Peyer's patch (tissue), 4 donors: Measurements from ENCODE around the gene TBX1. TPM values are rescaled to one million over a fixed set of nuclear protein-coding genes. Genes with fewer than 3 reads are reported as not detected.
A peak's percentile ranks its signal among the peaks of the same experiment; 100 is the strongest.

Experiments used
- DNase-seq, 3 donors: peaks; one replicate each; pipeline ENCODE4 v3.0.0-alpha.2; 2017 to 2019
- H3K27ac ChIP-seq, 4 donors: fragments of 200-600 bp; sonication (generic); one replicate each; pipeline ENCODE4 v1.5.1; 2016 to 2019
- H3K27me3 ChIP-seq, 2 donors: fragments of 200-600 bp; sonication (generic); one replicate each; pipeline ENCODE4 v1.5.1; 2019
- H3K36me3 ChIP-seq, 3 donors: fragments of 200-600 bp; sonication (generic); one replicate each; pipeline ENCODE4 v1.5.1; 2016 to 2019
- H3K4me1 ChIP-seq, 4 donors: fragments of 200-600 bp; sonication (generic); one replicate each; pipeline ENCODE4 v1.5.1; 2016 to 2019
- H3K4me3 ChIP-seq, 4 donors: fragments of 200-600 bp; sonication (generic); 1 replicate in 3 of 4; 2 replicates in 1 of 4; pipeline ENCODE4 v1.5.1; 2016 to 2019; ENCODE audit warnings: mild to moderate bottlenecking in 1 of 4
- H3K9me3 ChIP-seq, 4 donors: fragments of 200-600 bp; sonication (generic); one replicate each; pipeline ENCODE4 v1.5.1; 2016 to 2019; ENCODE audit warnings: mild to moderate bottlenecking in 1 of 4
- POLR2A ChIP-seq, 2 donors: fragments of 450-650 bp; IDR thresholded peaks; one replicate each; pipeline ENCODE4 v1.5.1; 2017; ENCODE audit warnings: antibody characterized with exemption in 2 of 2, mild to moderate bottlenecking in 2 of 2, moderate library complexity in 2 of 2
- total RNA-seq, 4 donors: library from RNA; depleted of rRNA; stranded (reverse); fragments of >200 nt; gene quantifications; one replicate each; pipeline ENCODE4 v1.1.0, GENCODE V29; 2016
- TF ChIP-seq, protein P1 (sequence below), 6 experiments: fragments of 450-650 bp in 4 of 6; fragments of 200-600 bp in 2 of 6; sonication (generic) in 1 of 6; IDR thresholded peaks; one replicate each; pipeline ENCODE4 v1.5.1; 2017 to 2019; ENCODE audit warnings: antibody characterized with exemption in 6 of 6, mild to moderate bottlenecking in 3 of 6, moderate library complexity in 1 of 6

Gene TBX1
- total RNA-seq, 4 donors from 2014 or later: 0.70 to 4.1 (median 1.1) TPM; not detected in 1

DNA sequence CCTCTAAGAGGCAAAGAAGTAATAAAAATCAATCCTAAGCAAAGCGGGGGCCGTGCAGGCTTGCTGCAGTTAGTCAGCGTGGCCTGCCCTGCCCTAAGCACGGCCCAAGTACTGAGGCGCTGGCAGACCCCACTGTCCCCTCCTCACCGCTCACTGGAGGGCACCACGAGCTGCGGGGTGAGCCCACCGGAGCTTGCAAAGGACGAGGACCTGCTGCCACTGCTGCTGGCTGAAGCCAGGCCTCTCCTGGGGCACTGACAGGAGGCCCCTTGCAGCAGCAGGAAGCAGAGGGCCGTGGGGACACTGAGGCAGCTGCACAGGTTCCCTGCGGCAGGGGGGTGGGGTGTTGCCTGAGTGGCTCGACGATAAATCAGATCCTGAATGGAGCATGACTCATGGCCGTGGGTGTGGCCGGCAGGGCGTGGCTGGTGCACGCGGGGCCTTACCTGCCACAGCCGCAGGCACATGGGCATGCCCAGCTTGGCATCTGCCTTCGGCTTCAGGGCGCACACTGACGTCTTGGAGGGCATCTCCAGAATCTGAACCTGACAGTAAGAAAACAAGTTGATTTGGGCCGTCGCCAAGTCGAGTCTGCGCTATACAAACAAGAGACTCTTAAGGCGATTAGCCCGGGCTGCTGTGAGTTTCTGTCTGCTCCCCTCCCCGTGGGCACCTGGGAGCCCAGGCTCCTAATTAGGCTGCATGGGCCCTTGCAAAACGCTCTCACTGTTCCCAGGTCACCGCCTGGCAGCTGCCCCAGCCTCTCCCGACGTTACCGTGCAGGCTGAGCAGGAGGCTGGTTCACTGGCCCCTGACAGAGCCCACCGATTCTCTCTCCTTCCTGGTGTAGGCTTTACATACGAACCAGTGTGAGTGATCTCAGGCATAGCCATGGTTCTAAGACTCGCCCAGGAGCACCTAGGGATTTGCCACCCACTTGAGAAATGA is 45.9 kb downstream of the TBX1 start:
- Histone ChIP-seq H3K27ac (no peak overlapping the region), H3K4me3 (no peak overlapping the region), H3K36me3 (no peaks in the 10 kb centered on the region), H3K27me3 (no peaks in the 10 kb centered on the region), H3K4me1 (peaks cover 0 to 13% (median 0%) of the 10 kb centered on the region in 4 donors), H3K9me3 (no peaks in the 10 kb centered on the region)
- TF ChIP-seq, protein P1, sequence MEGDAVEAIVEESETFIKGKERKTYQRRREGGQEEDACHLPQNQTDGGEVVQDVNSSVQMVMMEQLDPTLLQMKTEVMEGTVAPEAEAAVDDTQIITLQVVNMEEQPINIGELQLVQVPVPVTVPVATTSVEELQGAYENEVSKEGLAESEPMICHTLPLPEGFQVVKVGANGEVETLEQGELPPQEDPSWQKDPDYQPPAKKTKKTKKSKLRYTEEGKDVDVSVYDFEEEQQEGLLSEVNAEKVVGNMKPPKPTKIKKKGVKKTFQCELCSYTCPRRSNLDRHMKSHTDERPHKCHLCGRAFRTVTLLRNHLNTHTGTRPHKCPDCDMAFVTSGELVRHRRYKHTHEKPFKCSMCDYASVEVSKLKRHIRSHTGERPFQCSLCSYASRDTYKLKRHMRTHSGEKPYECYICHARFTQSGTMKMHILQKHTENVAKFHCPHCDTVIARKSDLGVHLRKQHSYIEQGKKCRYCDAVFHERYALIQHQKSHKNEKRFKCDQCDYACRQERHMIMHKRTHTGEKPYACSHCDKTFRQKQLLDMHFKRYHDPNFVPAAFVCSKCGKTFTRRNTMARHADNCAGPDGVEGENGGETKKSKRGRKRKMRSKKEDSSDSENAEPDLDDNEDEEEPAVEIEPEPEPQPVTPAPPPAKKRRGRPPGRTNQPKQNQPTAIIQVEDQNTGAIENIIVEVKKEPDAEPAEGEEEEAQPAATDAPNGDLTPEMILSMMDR (IDR thresholded peaks at IDR 0.05): no peak
- TF ChIP-seq POLR2A (IDR thresholded peaks at IDR 0.05): no peak
- DNase-seq: peak in 2 of 3 donors; percentile 92

DNA sequence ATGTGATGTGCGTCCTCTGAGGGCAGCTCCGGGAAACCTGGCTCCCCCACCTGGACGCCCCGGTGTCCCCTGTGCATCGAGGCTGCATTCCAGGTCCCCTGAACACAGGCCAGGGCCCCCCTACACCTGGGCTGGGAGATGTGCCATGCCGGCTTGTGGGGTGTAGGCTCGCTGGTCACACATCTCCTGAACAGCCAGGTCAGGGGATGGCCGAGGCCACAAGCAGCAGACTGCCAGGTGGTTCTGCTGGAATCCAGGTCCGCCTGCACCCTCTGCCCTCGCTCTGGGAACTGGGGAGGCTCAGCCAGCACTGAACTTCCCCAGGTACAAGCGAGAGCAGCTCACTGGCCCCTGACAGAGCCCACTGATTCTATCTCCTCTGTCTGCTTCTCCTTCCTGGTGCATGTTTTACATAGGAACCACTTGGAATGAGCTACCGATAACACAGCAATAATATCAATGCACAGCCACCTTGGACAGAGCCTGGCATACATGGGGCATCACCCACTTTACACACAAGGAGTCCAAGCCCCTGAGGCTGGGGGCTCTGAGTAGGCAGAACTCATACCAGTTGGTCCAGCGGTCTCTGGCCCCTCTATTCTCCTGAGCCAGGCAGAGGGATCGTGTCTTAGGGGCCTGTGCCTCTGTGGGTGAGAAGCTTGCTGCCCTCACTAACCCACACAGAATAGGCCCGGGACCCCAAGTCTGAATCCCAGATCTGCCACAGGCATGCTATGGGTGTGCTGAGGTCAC is 46.8 kb downstream of the TBX1 start:
- no peak overlapping the region for H3K4me3 ChIP-seq
- H3K27me3 ChIP-seq: no peaks in the 10 kb centered on the region
- H3K27ac ChIP-seq: no peak overlapping the region
- DNase-seq: peak in 2 of 3 donors; percentile 31 to 40
- H3K4me1 ChIP-seq: peaks cover 0 to 13% (median 0%) of the 10 kb centered on the region in 4 donors
- no peaks in the 10 kb centered on the region for H3K36me3 ChIP-seq
- no peaks in the 10 kb centered on the region for H3K9me3 ChIP-seq
- TF ChIP-seq POLR2A (IDR thresholded peaks at IDR 0.05): no peak
- TF ChIP-seq, protein P1 (IDR thresholded peaks at IDR 0.05): no peak

DNA sequence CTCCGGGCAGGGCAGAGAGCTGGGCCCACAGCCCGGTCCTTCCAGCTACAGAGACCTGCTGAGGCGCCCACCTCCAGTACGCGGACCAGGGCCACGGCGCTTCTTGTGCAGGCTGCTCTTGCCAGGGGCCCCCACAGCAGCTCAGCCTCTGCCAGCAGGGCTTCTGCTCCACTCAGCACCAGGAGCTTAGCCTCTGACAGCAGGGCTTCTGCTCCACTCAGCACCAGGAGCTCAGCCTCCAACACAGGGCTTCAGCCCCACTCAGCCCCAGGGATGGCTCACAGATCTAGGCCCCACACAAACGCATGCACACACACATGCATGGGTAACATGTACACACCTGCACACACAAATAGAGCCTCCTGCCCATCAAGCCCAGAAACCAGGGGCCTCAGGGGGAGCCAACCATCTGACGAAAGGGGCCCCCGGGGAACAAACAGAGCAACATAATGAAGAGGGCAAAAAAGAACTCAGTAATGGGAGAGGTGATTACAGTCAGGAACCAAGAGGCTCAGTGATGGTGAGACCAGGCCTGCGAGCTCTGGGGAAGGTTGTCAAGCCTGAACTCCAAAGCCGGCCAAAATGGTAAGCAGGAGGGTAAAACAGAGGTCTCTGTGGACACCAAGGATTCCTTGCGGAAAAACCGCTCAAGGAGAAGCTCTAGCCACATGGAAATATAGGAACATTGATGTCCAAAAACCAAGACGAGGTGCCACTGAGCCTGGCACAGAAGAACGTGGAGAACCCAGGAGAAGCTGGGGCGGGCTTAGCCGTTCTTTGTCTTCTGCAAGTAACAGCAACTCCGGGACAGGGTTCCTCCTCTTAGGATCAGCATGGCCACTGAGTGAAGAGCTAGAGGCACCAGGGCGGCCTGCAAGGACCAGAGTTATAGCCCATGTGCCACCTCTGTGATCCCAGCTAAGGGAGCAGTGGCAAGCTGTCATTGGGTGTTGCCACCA is 47.6 kb downstream of the TBX1 start:
- Histone ChIP-seq H3K27ac (no peak overlapping the region), H3K27me3 (no peaks in the 10 kb centered on the region), H3K4me1 (peaks cover 0 to 13% (median 0%) of the 10 kb centered on the region in 4 donors), H3K36me3 (no peaks in the 10 kb centered on the region), H3K9me3 (no peaks in the 10 kb centered on the region), H3K4me3 (no peak overlapping the region)
- peak in 1 of 3 donors; percentile 30 for DNase-seq
- TF ChIP-seq POLR2A (IDR thresholded peaks at IDR 0.05): no peak
- TF ChIP-seq, protein P1 (IDR thresholded peaks at IDR 0.05): no peak

DNA sequence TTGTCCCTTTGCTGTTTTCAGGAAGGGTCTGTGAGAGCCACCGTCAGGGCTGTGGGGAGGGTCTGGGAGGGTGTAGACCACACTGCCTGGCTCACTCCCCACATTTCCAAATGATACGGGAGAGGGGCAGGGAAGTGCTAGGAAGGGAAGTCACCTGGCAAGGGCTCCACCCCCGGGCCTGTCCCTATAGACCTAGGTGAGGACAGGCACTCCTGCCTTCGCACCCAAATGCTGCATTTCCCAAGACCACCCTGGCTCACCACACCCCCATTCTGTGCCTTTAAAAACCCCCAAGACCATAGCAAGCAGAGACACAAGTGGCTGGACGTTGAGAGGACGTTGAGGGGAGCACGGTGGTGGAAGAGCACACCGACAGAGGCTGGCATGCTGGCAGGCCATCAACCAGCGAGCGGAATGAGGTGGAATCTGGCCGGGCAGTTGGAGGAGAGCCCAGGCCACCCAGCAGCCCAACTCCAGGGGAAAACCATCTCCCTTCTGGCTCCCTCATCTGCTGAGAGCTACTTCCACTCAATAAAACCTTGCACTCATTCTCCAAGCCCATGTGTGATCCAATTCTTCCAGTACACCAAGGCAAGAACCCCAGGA is 48.4 kb downstream of the TBX1 start:
- H3K27ac ChIP-seq: no peak overlapping the region
- H3K36me3 ChIP-seq: no peaks in the 10 kb centered on the region
- H3K4me3 ChIP-seq: no peak overlapping the region
- peak in 2 of 3 donors; percentile 31 to 34 for DNase-seq
- no peaks in the 10 kb centered on the region for H3K9me3 ChIP-seq
- TF ChIP-seq, protein P1 (IDR thresholded peaks at IDR 0.05): no peak
- TF ChIP-seq POLR2A (IDR thresholded peaks at IDR 0.05): no peak
- no peaks in the 10 kb centered on the region for H3K27me3 ChIP-seq
- H3K4me1 ChIP-seq: peaks cover 0 to 13% (median 0%) of the 10 kb centered on the region in 4 donors
